ENCODE measurements around the gene BCL2L12.

BCL2L12 gene

GRCh38 chr19:49710372-49710951, 44.7 kb downstream of the BCL2L12 start:
- no peaks in the 10 kb centered on the region for H4K20me1 ChIP-seq (ENCODE audit: control insufficient read depth, insufficient read depth, low read depth, low read length)
- H3K4me2 ChIP-seq (ENCODE audit: low read length) = no peak overlapping the region
- no peak overlapping the region for H3K27ac ChIP-seq (ENCODE audit: low read depth, low read length)

DNA sequence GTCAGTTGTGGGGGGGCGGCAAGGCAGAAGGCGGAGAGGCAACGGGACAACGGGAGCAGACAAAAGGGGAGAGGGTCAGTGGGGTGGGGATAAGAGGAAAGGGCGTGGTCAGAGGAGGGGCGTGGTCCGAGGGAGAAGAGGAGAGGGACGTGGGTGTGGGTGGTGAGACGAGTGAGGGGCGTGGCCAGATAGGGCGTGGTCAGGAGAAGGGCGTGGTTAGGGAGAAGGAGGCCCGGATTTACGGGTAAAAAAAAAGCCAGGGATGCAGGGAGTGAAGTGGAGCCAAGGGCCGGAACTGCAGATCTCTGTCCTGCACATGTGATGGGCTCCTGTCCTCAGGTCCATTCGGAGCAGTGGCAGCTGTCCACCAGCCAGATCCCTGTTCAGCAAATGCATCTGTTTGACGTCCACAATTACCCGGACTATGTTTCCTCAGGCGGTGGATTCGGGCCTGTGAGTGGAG, 46.7 kb downstream of the BCL2L12 start:
- H3K27ac ChIP-seq (ENCODE audit: low read depth, low read length) = no peak overlapping the region
- no peaks in the 10 kb centered on the region for H3K27me3 ChIP-seq (ENCODE audit: control insufficient read depth, low read length)
- H3K36me3 ChIP-seq (ENCODE audit: control insufficient read depth, low read length) = no peaks in the 10 kb centered on the region
- H3K4me2 ChIP-seq (ENCODE audit: low read length) = no peak overlapping the region
- no peaks in the 10 kb centered on the region for H4K20me1 ChIP-seq (ENCODE audit: control insufficient read depth, insufficient read depth, low read depth, low read length)
- TF ChIP-seq CTCF (IDR thresholded peaks at IDR 0.05; ENCODE audit: low read depth, low read length, poor library complexity, severe bottlenecking) = no peak
- TF ChIP-seq EZH2phosphoT487 (IDR thresholded peaks at IDR 0.05; ENCODE audit: borderline replicate concordance, low read length) = no peak
- no peaks in the 10 kb centered on the region for H3F3A ChIP-seq (ENCODE audit: control insufficient read depth, insufficient read depth)
- no peaks in the 10 kb centered on the region for H3K9me2 ChIP-seq (replicated peaks; ENCODE audit: control insufficient read depth, low read length)
- H3K4me3 ChIP-seq (ENCODE audit: low read length) = no peak overlapping the region
- H3K4me1 ChIP-seq (ENCODE audit: control insufficient read depth, low read length) = peaks cover 2% of the 10 kb centered on the region
- H3K9me3 ChIP-seq (ENCODE audit: control insufficient read depth, insufficient read depth, low read length) = no peaks in the 10 kb centered on the region
- no peaks in the 10 kb centered on the region for H3K79me2 ChIP-seq (ENCODE audit: control insufficient read depth, low read length)

More at GRCh38 chr19:49710372-49710951, 44.7 kb downstream of the BCL2L12 start:
- Histone ChIP-seq H3K27me3 (ENCODE audit: control insufficient read depth, low read length) (no peaks in the 10 kb centered on the region), H3K4me3 (ENCODE audit: low read length) (no peak overlapping the region), H3K36me3 (ENCODE audit: control insufficient read depth, low read length) (no peaks in the 10 kb centered on the region), H3K9me2 (replicated peaks; ENCODE audit: control insufficient read depth, low read length) (no peaks in the 10 kb centered on the region), H3K9me3 (ENCODE audit: control insufficient read depth, insufficient read depth, low read length) (no peaks in the 10 kb centered on the region), H3F3A (ENCODE audit: control insufficient read depth, insufficient read depth) (no peaks in the 10 kb centered on the region), H3K4me1 (ENCODE audit: control insufficient read depth, low read length) (no peaks in the 10 kb centered on the region), H3K79me2 (ENCODE audit: control insufficient read depth, low read length) (no peaks in the 10 kb centered on the region)
- TF ChIP-seq CTCF (IDR thresholded peaks at IDR 0.05; ENCODE audit: low read depth, low read length, poor library complexity, severe bottlenecking) = no peak
- no peak for TF ChIP-seq EZH2phosphoT487 (IDR thresholded peaks at IDR 0.05; ENCODE audit: borderline replicate concordance, low read length)

GRCh38 chr19:49713236-49713845, 47.6 kb downstream of the BCL2L12 start:
- Histone ChIP-seq H3K27ac (ENCODE audit: low read depth, low read length) (no peak overlapping the region), H3K79me2 (ENCODE audit: control insufficient read depth, low read length) (no peaks in the 10 kb centered on the region), H3K27me3 (ENCODE audit: control insufficient read depth, low read length) (no peaks in the 10 kb centered on the region), H3K36me3 (ENCODE audit: control insufficient read depth, low read length) (no peaks in the 10 kb centered on the region), H3K4me1 (ENCODE audit: control insufficient read depth, low read length) (peaks cover 11% of the 10 kb centered on the region), H4K20me1 (ENCODE audit: control insufficient read depth, insufficient read depth, low read depth, low read length) (no peaks in the 10 kb centered on the region), H3K9me2 (replicated peaks; ENCODE audit: control insufficient read depth, low read length) (no peaks in the 10 kb centered on the region), H3K9me3 (ENCODE audit: control insufficient read depth, insufficient read depth, low read length) (no peaks in the 10 kb centered on the region), H3K4me3 (ENCODE audit: low read length) (no peak overlapping the region), H3K4me2 (ENCODE audit: low read length) (no peak overlapping the region), H3F3A (ENCODE audit: control insufficient read depth, insufficient read depth) (no peaks in the 10 kb centered on the region)
- TF ChIP-seq EZH2phosphoT487 (IDR thresholded peaks at IDR 0.05; ENCODE audit: borderline replicate concordance, low read length) = no peak

GRCh38 chr19:49716154-49716553, 50.4 kb downstream of the BCL2L12 start:
- H3K79me2 ChIP-seq (ENCODE audit: control insufficient read depth, low read length) = no peaks in the 10 kb centered on the region
- H4K20me1 ChIP-seq (ENCODE audit: control insufficient read depth, insufficient read depth, low read depth, low read length) = no peaks in the 10 kb centered on the region
- H3K4me2 ChIP-seq (ENCODE audit: low read length) = no peak overlapping the region
- H3K27ac ChIP-seq (ENCODE audit: low read depth, low read length) = no peak overlapping the region
- TF ChIP-seq EZH2phosphoT487 (IDR thresholded peaks at IDR 0.05; ENCODE audit: borderline replicate concordance, low read length) = no peak
- no peak for TF ChIP-seq CTCF (IDR thresholded peaks at IDR 0.05; ENCODE audit: low read depth, low read length, poor library complexity, severe bottlenecking)
- no peaks in the 10 kb centered on the region for H3K9me2 ChIP-seq (replicated peaks; ENCODE audit: control insufficient read depth, low read length)
- no peaks in the 10 kb centered on the region for H3K36me3 ChIP-seq (ENCODE audit: control insufficient read depth, low read length)
- no peak overlapping the region for H3K4me3 ChIP-seq (ENCODE audit: low read length)
- H3K27me3 ChIP-seq (ENCODE audit: control insufficient read depth, low read length) = no peaks in the 10 kb centered on the region
- H3K9me3 ChIP-seq (ENCODE audit: control insufficient read depth, insufficient read depth, low read length) = no peaks in the 10 kb centered on the region
- H3K4me1 ChIP-seq (ENCODE audit: control insufficient read depth, low read length) = peaks cover 11% of the 10 kb centered on the region
- H3F3A ChIP-seq (ENCODE audit: control insufficient read depth, insufficient read depth) = no peaks in the 10 kb centered on the region
